ENCODE measurements around the gene HSPBP1. TPM values are rescaled to one million over a fixed set of nuclear protein-coding genes. Genes with fewer than 3 reads are reported as not detected.
A peak's percentile ranks its signal among the peaks of the same experiment; 100 is the strongest.

Gene HSPBP1
- total and polyA plus RNA-seq, 2 of the 13 experiments (the other 11 are each of a cell fraction or from before 2014, with no cell fraction given): 22.3 to 33.7 TPM

- TF ChIP-seq ZNF567 (CRISPR knock-in tag; IDR thresholded peaks at IDR 0.05; ENCODE audit: borderline replicate concordance) (no peak), ZEB1 (IDR thresholded peaks at IDR 0.05; ENCODE audit: insufficient replicate concordance, low read depth) (peak; percentile 77), YEATS4 (CRISPR knock-in tag; IDR thresholded peaks at IDR 0.05; ENCODE audit: borderline replicate concordance) (0 out of 2 replicates have a peak, but pooled peaks have one; percentile 41), RXRA (CRISPR knock-in tag; IDR thresholded peaks at IDR 0.05) (peak; percentile 29; the same call in 1 of the 2 replicates), U2AF2 (IDR thresholded peaks at IDR 0.05; ENCODE audit: low read depth, low read length) (no peak), HDAC2 (CRISPR knock-in tag; IDR thresholded peaks at IDR 0.05) (no peak; the same call in 1 of the 2 replicates), IRF2 (CRISPR knock-in tag; IDR thresholded peaks at IDR 0.05) (peak; percentile 79; the same call in 1 of the 2 replicates), TRIM24 (CRISPR knock-in tag; IDR thresholded peaks at IDR 0.05) (no peak), RBAK (CRISPR knock-in tag; IDR thresholded peaks at IDR 0.05) (no peak), ZNF343 (CRISPR knock-in tag; IDR thresholded peaks at IDR 0.05) (no peak), ZNF768 (CRISPR knock-in tag; IDR thresholded peaks at IDR 0.05) (no peak), MBNL3 (CRISPR knock-in tag; conservative IDR thresholded peaks at IDR 0.05) (no peak), ZSCAN12 (CRISPR knock-in tag; IDR thresholded peaks at IDR 0.05) (no peak), BCL3 (CRISPR knock-in tag; IDR thresholded peaks at IDR 0.05) (no peak), ZNF558 (CRISPR knock-in tag; IDR thresholded peaks at IDR 0.05; ENCODE audit: borderline replicate concordance) (no peak), GFI1 (CRISPR knock-in tag; IDR thresholded peaks at IDR 0.05; ENCODE audit: borderline replicate concordance) (no peak), SKIL (CRISPR knock-in tag; IDR thresholded peaks at IDR 0.05; ENCODE audit: borderline replicate concordance) (no peak), TARDBP (CRISPR knock-in tag; IDR thresholded peaks at IDR 0.05) (peak; percentile 61; the same call in 1 of the 2 replicates), ZKSCAN8 (CRISPR knock-in tag; IDR thresholded peaks at IDR 0.05; ENCODE audit: borderline replicate concordance) (no peak), UBTF (CRISPR knock-in tag; IDR thresholded peaks at IDR 0.05) (no peak), CBFB (CRISPR knock-in tag; IDR thresholded peaks at IDR 0.05) (peak; percentile 79)
These were observed at the start of gene HSPBP1 (continued) for GRCh38 chr19:55279770-55280643.

All from HepG2 (cell line).